H1 (cell line): ENCODE measurements around the gene BZW2. TPM values are rescaled to one million over a fixed set of nuclear protein-coding genes. Genes with fewer than 3 reads are reported as not detected.

Experiments used
- CTCF ChIA-PET: fragments of 300-600 bp; sonication (Branson Sonifier 250); formaldehyde crosslinking; loops from one replicate; lab custom pipeline; 2021; ENCODE audit not compliant: partially characterized antibody; lab: Charles Lee
- POLR2A ChIA-PET: fragments of 300-600 bp; sonication (Branson Sonifier 250); formaldehyde crosslinking; loops from one replicate; lab custom pipeline; 2021; ENCODE audit warnings: inconsistent platforms; ENCODE audit not compliant: partially characterized antibody; lab: Charles Lee
- DNase-seq, 2 experiments: peaks; one replicate each; pipeline versions ENCODE4 v3.0.0 to v3.0.0-alpha.2; 2010 to 2022; ENCODE audit warnings: low spot score in 2 of 2, low read depth in 1 of 2, mixed read lengths in 1 of 2
- FAIRE-seq: peaks from 2 replicates; lab custom pipeline; 2011; peaks lifted over from hg19 to GRCh38; lab: Jason Lieb, UNC
- H2AFZ ChIP-seq: 2 replicates; pipeline ENCODE4 v1.8.1; 2012; ENCODE audit warnings: low read length, inconsistent platforms
- H2AK5ac ChIP-seq: 2 replicates; pipeline ENCODE4 v1.6.1; 2013; ENCODE audit warnings: low read depth, low read length
- H2BK120ac ChIP-seq: replicated peaks from 2 replicates; pipeline ENCODE3; 2013; ENCODE audit warnings: low read depth, low read length, inconsistent platforms
- H2BK12ac ChIP-seq: 2 replicates; pipeline ENCODE4 v1.6.1; 2013; ENCODE audit warnings: low read depth, low read length
- H2BK15ac ChIP-seq: 2 replicates; pipeline ENCODE4 v1.6.1; 2013; ENCODE audit warnings: low read length
- H2BK20ac ChIP-seq: 2 replicates; pipeline ENCODE4 v1.6.1; 2013; ENCODE audit warnings: low read length
- H2BK5ac ChIP-seq: 2 replicates; pipeline ENCODE4 v1.6.1; 2013; ENCODE audit warnings: low read depth, low read length
- H3K14ac ChIP-seq: 2 replicates; pipeline ENCODE4 v1.6.1; 2013; ENCODE audit warnings: inconsistent platforms; ENCODE audit not compliant: insufficient read length
- H3K18ac ChIP-seq: 2 replicates; pipeline ENCODE4 v1.6.1; 2013; ENCODE audit warnings: low read length; ENCODE audit errors: extremely low read depth
- H3K23ac ChIP-seq: 2 replicates; pipeline ENCODE4 v1.6.1; 2013; ENCODE audit warnings: inconsistent platforms; ENCODE audit not compliant: insufficient read length
- H3K23me2 ChIP-seq: 2 replicates; pipeline ENCODE4 v1.6.1; 2013; ENCODE audit warnings: low read depth, low read length
- H3K27ac ChIP-seq: 2 replicates; pipeline ENCODE4 v1.6.1; 2011; ENCODE audit warnings: low read depth, low read length, inconsistent platforms
- H3K27me3 ChIP-seq, 4 experiments: replicated peaks in 1 of 4; 1 replicate in 1 of 4; 2 replicates in 3 of 4; pipeline versions ENCODE4 v1.6.1 to v1.8.1; 2011 to 2013; ENCODE audit warnings: low read length in 3 of 4, mild to moderate bottlenecking in 3 of 4, inconsistent platforms in 2 of 4, mixed read lengths in 2 of 4, moderate library complexity in 1 of 4; ENCODE audit not compliant: control insufficient read depth in 3 of 4, insufficient read depth in 3 of 4; ENCODE audit errors: extremely low read depth in 1 of 4
- H3K36me3 ChIP-seq, 4 experiments: 2 replicates each; pipeline versions ENCODE4 v1.6.1 to v1.8.1; 2011 to 2013; ENCODE audit warnings: mild to moderate bottlenecking in 4 of 4, low read length in 3 of 4, moderate library complexity in 2 of 4, control low read depth in 1 of 4, inconsistent platforms in 1 of 4; ENCODE audit not compliant: insufficient read depth in 4 of 4, control insufficient read depth in 2 of 4
- H3K4ac ChIP-seq: replicated peaks from 2 replicates; pipeline ENCODE3; 2013; ENCODE audit warnings: low read length, low read depth, mixed read lengths, inconsistent platforms; ENCODE audit not compliant: insufficient read length
- H3K4me1 ChIP-seq, 4 experiments: replicated peaks in 1 of 4; 1 replicate in 1 of 4; 2 replicates in 3 of 4; pipeline versions ENCODE4 v1.6.1 to v1.8.1; 2011 to 2013; ENCODE audit warnings: low read length in 3 of 4, inconsistent platforms in 2 of 4, mixed read lengths in 1 of 4; ENCODE audit not compliant: insufficient read depth in 4 of 4, control insufficient read depth in 3 of 4
- H3K4me2 ChIP-seq, 2 experiments: 2 replicates each; pipeline versions ENCODE4 v1.6.1 to v1.8.1; 2011 to 2013; ENCODE audit warnings: low read depth in 2 of 2, low read length in 2 of 2, control low read depth in 1 of 2, inconsistent platforms in 1 of 2, mild to moderate bottlenecking in 1 of 2; ENCODE audit not compliant: insufficient read depth in 1 of 2
- H3K4me3 ChIP-seq, 4 experiments: fragments of 200-600, 300-600 bp in 1 of 4; sonication (generic), shearing (Covaris generic), sonication (Bioruptor Twin) in 1 of 4; 2 replicates each; pipeline versions ENCODE4 v1.5.1 to v1.8.1; 2011 to 2016; ENCODE audit warnings: low read length in 4 of 4, low read depth in 3 of 4, control low read depth in 2 of 4, inconsistent platforms in 2 of 4, mild to moderate bottlenecking in 2 of 4, mixed read lengths in 1 of 4, moderate library complexity in 1 of 4; ENCODE audit not compliant: insufficient read depth in 2 of 4; ENCODE audit errors: extremely low read depth in 1 of 4
- H3K56ac ChIP-seq: replicated peaks from 2 replicates; pipeline ENCODE3; 2013; ENCODE audit warnings: low read depth, mild to moderate bottlenecking, mixed read lengths, low read length, inconsistent platforms; ENCODE audit not compliant: insufficient read length
- H3K79me1 ChIP-seq: 2 replicates; pipeline ENCODE4 v1.6.1; 2013; ENCODE audit warnings: low read depth, low read length, control low read depth
- H3K79me2 ChIP-seq, 2 experiments: 2 replicates each; pipeline versions ENCODE4 v1.6.1 to v1.8.1; 2012 to 2013; ENCODE audit warnings: low read length in 2 of 2, mild to moderate bottlenecking in 2 of 2, inconsistent platforms in 1 of 2; ENCODE audit not compliant: insufficient read depth in 2 of 2, control insufficient read depth in 1 of 2
- H3K9ac ChIP-seq, 4 experiments: replicated peaks in 1 of 4; 1 replicate in 1 of 4; 2 replicates in 3 of 4; pipeline versions ENCODE4 v1.6.1 to v1.8.1; 2011 to 2013; ENCODE audit warnings: low read depth in 3 of 4, low read length in 3 of 4, control low read depth in 2 of 4, mild to moderate bottlenecking in 2 of 4, moderate library complexity in 2 of 4, inconsistent platforms in 1 of 4; ENCODE audit errors: extremely low read depth in 1 of 4
- H3K9me3 ChIP-seq, 2 experiments: 2 replicates each; pipeline versions ENCODE4 v1.6.1 to v1.8.1; 2012 to 2013; ENCODE audit warnings: mild to moderate bottlenecking in 2 of 2, moderate library complexity in 2 of 2, control low read depth in 1 of 2, inconsistent platforms in 1 of 2, low read depth in 1 of 2, low read length in 1 of 2, mixed read lengths in 1 of 2; ENCODE audit not compliant: insufficient read depth in 2 of 2
- H4K20me1 ChIP-seq, 2 experiments: replicated peaks in 1 of 2; 2 replicates each; pipeline versions ENCODE3 to v1.8.1; 2011 to 2013; ENCODE audit warnings: inconsistent platforms in 2 of 2, low read length in 2 of 2, mild to moderate bottlenecking in 1 of 2; ENCODE audit not compliant: insufficient read depth in 2 of 2, control insufficient read depth in 1 of 2
- H4K5ac ChIP-seq: 2 replicates; pipeline ENCODE4 v1.6.1; 2013; ENCODE audit warnings: low read length, low read depth, mixed read lengths, inconsistent platforms; ENCODE audit not compliant: insufficient read length
- H4K8ac ChIP-seq: 2 replicates; pipeline ENCODE4 v1.8.0; 2013; ENCODE audit warnings: mild to moderate bottlenecking, moderate library complexity, low read length, inconsistent platforms; ENCODE audit not compliant: insufficient read depth; ENCODE audit errors: extremely low read depth
- H4K91ac ChIP-seq: replicated peaks from 2 replicates; pipeline ENCODE3; 2013; ENCODE audit warnings: low read length, mixed read lengths, inconsistent platforms; ENCODE audit not compliant: insufficient read length
- ASH2L ChIP-seq: fragments of 200-600, 300-600 bp; sonication (generic); IDR thresholded peaks from one replicate; pipeline ENCODE4 v1.7.1; 2017; ENCODE audit warnings: low read length
- BRCA1 ChIP-seq: IDR thresholded peaks from 2 replicates; pipeline ENCODE4 v1.6.1; 2012; ENCODE audit warnings: low read depth, low read length, improper control_type of control experiment
- EZH2 ChIP-seq: fragments of 200-600 bp; sonication (generic); IDR thresholded peaks from 2 replicates; pipeline ENCODE4 v1.7.1; 2012; ENCODE audit warnings: low read depth, mild to moderate bottlenecking, moderate library complexity, low read length, inconsistent platforms; ENCODE audit not compliant: severe bottlenecking
- HDAC2 ChIP-seq, 2 experiments: fragments of 300-600 bp in 1 of 2; sonication (generic) in 1 of 2; IDR thresholded peaks; 2 replicates each; pipeline ENCODE4 v1.6.1; 2011 to 2012; ENCODE audit warnings: low read depth in 2 of 2, low read length in 2 of 2, mild to moderate bottlenecking in 2 of 2, moderate library complexity in 2 of 2, borderline replicate concordance in 1 of 2, inconsistent platforms in 1 of 2
- JUND ChIP-seq: IDR thresholded peaks from 2 replicates; pipeline ENCODE4 v1.6.1; 2011; ENCODE audit warnings: mild to moderate bottlenecking, improper control_type of control experiment, low read length
- RNF2 ChIP-seq: fragments of 200-900, 300-1000 bp; sonication (generic); IDR thresholded peaks from 2 replicates; pipeline ENCODE4 v1.7.1; 2016; ENCODE audit warnings: borderline replicate concordance, low read depth, mild to moderate bottlenecking, antibody characterized with exemption, low read length; ENCODE audit not compliant: poor library complexity, severe bottlenecking; ENCODE audit errors: missing control alignments
- RXRA ChIP-seq: IDR thresholded peaks from 2 replicates; pipeline ENCODE4 v1.6.1; 2011; ENCODE audit warnings: low read depth, mild to moderate bottlenecking, low read length, moderate library complexity; ENCODE audit not compliant: insufficient read depth
- SIN3A ChIP-seq, 2 experiments: IDR thresholded peaks in 1 of 2; conservative IDR thresholded peaks in 1 of 2; 2 replicates each; pipeline ENCODE4 v1.6.1; 2011 to 2012; ENCODE audit warnings: low read length in 2 of 2, improper control_type of control experiment in 1 of 2, low read depth in 1 of 2, mild to moderate bottlenecking in 1 of 2
- SIX5 ChIP-seq: IDR thresholded peaks from 2 replicates; pipeline ENCODE4 v1.6.1; 2011; ENCODE audit warnings: mild to moderate bottlenecking, low read depth, low read length
- SP4 ChIP-seq: IDR thresholded peaks from 2 replicates; pipeline ENCODE4 v1.6.1; 2012; ENCODE audit warnings: low read length, inconsistent platforms
- SRF ChIP-seq: IDR thresholded peaks from 2 replicates; pipeline ENCODE4 v1.6.1; 2011; ENCODE audit warnings: mild to moderate bottlenecking, low read depth, low read length, moderate library complexity
- TCF12 ChIP-seq: IDR thresholded peaks from 2 replicates; pipeline ENCODE4 v1.6.1; 2011; ENCODE audit warnings: low read depth, mild to moderate bottlenecking, low read length
- ZNF274 ChIP-seq: IDR thresholded peaks from 2 replicates; pipeline ENCODE4 v1.7.0; 2012; ENCODE audit warnings: low read length, borderline replicate concordance; ENCODE audit errors: extremely low read depth
- WGBS, 2 experiments: shearing (Covaris generic) in 1 of 2; methylation state at CpG; one replicate each; pipeline versions ENCODE4 v1.1.6 to v1.1.7; 2013 to 2015; ENCODE audit warnings: low lambda C conversion rate in 2 of 2, mixed read lengths in 2 of 2, inconsistent platforms in 1 of 2, low coverage in 1 of 2, missing lambda C conversion rate in 1 of 2; ENCODE audit not compliant: insufficient replicate concordance in 2 of 2, insufficient coverage in 1 of 2, insufficient read length in 1 of 2; ENCODE audit errors: extremely low coverage in 1 of 2, missing lambda C conversion rate in 1 of 2; 5-methylcytosine and 5-hydroxymethylcytosine counted together
- polyA plus RNA-seq, 7 experiments: library from polyadenylated mRNA; depleted of rRNA in 3 of 7; stranded (reverse) in 5 of 7; unstranded in 2 of 7; fragments of >200 nt in 5 of 7; fragments of 200-250 nt in 2 of 7; gene quantifications; 1 replicate in 5 of 7; 2 replicates in 1 of 7; 4 replicates in 1 of 7; pipeline versions ENCODE4 v1.2.1 to v1.2.3, GENCODE V29; 2011 to 2013; ENCODE audit warnings: missing spikeins in 2 of 7, mixed read lengths in 2 of 7
- total RNA-seq: library from RNA; stranded (reverse); fragmentation: NEBNext Ultra II Directional; extraction: Animal tissue kit (Norgen Biotek cat#: 25700); gene quantifications from 2 replicates; pipeline ENCODE4 v1.2.1, GENCODE V29; 2021

BZW2 gene
- total and polyA plus RNA-seq, 2 of the 8 experiments (the other 6 are each of a cell fraction or from before 2014, with no cell fraction given) = 32.3 to 103 TPM

- no peak overlapping the region for H3K56ac ChIP-seq
- no peaks in the 10 kb centered on the region for H4K20me1 ChIP-seq
- no peak overlapping the region for H3K4me3 ChIP-seq
- H2BK5ac ChIP-seq = no peak overlapping the region
- H2BK12ac ChIP-seq = no peak overlapping the region
- no peaks in the 10 kb centered on the region for H3K36me3 ChIP-seq
- WGBS, 2 experiments = 85% methylated on average over 5 of the region's 5 CpGs; no CpG with 5 or more reads in 1 of the 2 experiments
- H4K8ac ChIP-seq = no peak overlapping the region
- no peak overlapping the region for H2BK120ac ChIP-seq
- H3K4ac ChIP-seq = no peak overlapping the region
- no peaks in the 10 kb centered on the region for H3K23me2 ChIP-seq
- H3K79me1 ChIP-seq = no peaks in the 10 kb centered on the region
- H2BK20ac ChIP-seq = no peak overlapping the region
- no peak overlapping the region for H4K5ac ChIP-seq
- H3K27ac ChIP-seq = no peak overlapping the region
- POLR2A ChIA-PET = no interaction called here
- H3K4me2 ChIP-seq = no peak overlapping the region
- H2AFZ ChIP-seq = no peak overlapping the region
- H3K4me1 ChIP-seq = peaks cover 0 to 5% (median 2%) of the 10 kb centered on the region in 4 experiments; a peak in 2 of 7 replicates
- no peak overlapping the region for H2AK5ac ChIP-seq
- CTCF ChIA-PET = interaction anchor here (1.4 kb wide), 1 partner anchor 27 kb away, joined by 3 read pairs; no protein-coding TSS in a partner anchor
- no peak overlapping the region for H4K91ac ChIP-seq
- H3K23ac ChIP-seq = no peak overlapping the region
- no peaks in the 10 kb centered on the region for H3K79me2 ChIP-seq
- H3K9me3 ChIP-seq = no peaks in the 10 kb centered on the region
- TF ChIP-seq SIN3A (conservative IDR thresholded peaks at IDR 0.05 in 1 of 2, IDR thresholded peaks at IDR 0.05 in 1 of 2; ENCODE audit: low read depth in 1 of 2, low read length in 2 of 2) = no peak
- no peak for TF ChIP-seq SP4
- no peak for TF ChIP-seq TCF12
- no peak for TF ChIP-seq JUND
- TF ChIP-seq ASH2L = no peak
- TF ChIP-seq SRF = no peak
- TF ChIP-seq RXRA = no peak
- TF ChIP-seq EZH2 = no peak
- TF ChIP-seq BRCA1 = no peak
- no peak for TF ChIP-seq RNF2
- no peak for TF ChIP-seq SIX5
- TF ChIP-seq HDAC2 (IDR thresholded peaks at IDR 0.05; ENCODE audit: borderline replicate concordance in 1 of 2, low read depth in 2 of 2, low read length in 2 of 2) = no peak
- no peak for TF ChIP-seq ZNF274
- no peak for DNase-seq
- no peak overlapping the region for H2BK15ac ChIP-seq
- H3K9ac ChIP-seq = no peak overlapping the region
- no peak for FAIRE-seq
- H3K18ac ChIP-seq = no peak overlapping the region
- no peak overlapping the region for H3K14ac ChIP-seq
- H3K27me3 ChIP-seq = no peaks in the 10 kb centered on the region
Observed at GRCh38 chr7:16615228-16615627, 30.8 kb upstream of the BZW2 start.
